NK-92 treated with Interleukin-12 subunit alpha and Interleukin-12 subunit beta, amount 100 ng/mL, for 24 hours (cell line): ENCODE results near the gene TBX20.

Experiments
- DNase-seq: peaks from one replicate; lab custom pipeline; 2025; lab: John Stamatoyannopoulos, UW

The TBX20 gene, protein sequence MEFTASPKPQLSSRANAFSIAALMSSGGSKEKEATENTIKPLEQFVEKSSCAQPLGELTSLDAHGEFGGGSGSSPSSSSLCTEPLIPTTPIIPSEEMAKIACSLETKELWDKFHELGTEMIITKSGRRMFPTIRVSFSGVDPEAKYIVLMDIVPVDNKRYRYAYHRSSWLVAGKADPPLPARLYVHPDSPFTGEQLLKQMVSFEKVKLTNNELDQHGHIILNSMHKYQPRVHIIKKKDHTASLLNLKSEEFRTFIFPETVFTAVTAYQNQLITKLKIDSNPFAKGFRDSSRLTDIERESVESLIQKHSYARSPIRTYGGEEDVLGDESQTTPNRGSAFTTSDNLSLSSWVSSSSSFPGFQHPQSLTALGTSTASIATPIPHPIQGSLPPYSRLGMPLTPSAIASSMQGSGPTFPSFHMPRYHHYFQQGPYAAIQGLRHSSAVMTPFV

DNA sequence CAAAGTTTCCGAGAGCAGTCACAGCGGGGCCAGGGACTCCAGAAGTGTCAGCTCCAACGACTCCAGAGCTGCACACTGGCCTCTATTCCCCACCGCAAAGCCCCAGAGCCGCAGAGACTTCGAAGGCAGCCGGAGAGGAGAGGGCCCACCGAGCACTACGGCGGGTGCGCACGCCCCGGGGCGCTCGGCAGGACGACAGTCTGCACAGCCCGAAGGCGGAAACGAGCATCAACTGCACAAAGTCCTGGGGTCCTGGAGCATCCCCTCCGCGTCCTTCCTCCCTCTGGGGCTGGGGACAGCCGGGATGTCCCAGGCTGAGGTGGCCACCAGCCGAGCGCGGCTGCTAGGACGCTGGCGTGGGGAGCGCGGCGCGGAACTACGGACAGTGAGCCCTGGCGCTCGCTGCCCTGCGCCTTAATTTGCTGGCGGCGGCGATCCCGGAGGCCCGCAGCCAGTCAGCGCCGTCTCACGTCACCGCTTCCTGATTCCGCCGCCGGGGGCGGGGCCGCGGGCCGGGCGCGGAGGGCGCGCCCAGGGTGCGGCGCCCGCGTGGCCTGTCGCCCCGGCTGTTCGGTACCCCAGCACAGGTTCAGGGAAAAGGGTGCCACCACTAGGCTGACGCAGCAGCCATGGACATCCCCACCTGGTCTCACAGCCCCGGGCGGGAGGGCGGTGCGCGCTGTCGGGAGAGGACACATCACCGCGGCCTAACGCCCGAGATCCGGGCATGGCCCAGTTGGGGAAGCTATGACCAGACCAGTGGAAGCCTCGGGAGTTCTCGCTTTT lies at the start of gene TBX20:
Gene TBX20, minus strand, starts transcription at position 391 of the 786 bp plus-strand sequence. CDS start 480 bp downstream, outside the sequence.
- DNase-seq, result no peak

DNA sequence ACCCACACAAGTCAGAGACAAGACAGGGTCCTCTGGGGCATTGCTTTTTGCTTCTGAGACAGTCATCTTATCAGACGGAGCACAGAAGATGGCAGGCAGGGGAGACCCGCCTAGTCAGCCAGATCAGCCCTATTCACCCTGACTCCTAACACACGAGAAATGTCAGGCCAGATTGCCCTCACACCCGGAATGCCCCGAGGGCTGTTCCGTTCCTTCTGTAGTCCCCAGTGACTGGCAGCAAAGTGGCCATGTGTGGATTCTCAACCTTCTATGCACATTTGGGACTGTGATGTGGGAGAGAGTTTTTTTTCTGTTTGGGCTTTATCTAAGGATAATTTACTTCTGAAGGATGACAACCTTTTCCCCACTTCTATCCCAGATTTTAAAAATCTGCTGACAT lies 35.5 kb upstream of the TBX20 start:
- no peak for DNase-seq

DNA sequence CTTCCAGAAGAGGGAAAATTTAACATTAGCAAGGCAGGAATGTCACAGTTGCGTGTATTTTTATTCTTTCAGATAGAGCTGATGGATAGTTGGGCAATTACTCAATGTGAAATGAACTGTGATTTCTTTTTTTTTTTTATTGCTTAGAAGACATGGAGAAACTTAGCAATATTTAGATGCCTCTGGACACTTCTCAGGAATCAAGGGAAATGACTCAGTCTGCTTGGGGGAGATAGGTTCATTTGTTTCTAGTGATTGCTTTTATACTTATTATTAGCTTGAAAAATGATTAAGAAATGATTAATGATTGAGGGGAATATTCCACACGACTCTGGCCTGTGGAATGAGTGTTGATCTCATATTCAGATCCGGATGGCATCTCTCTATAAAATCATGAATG lies 33.1 kb upstream of the TBX20 start:
- no peak for DNase-seq

DNA sequence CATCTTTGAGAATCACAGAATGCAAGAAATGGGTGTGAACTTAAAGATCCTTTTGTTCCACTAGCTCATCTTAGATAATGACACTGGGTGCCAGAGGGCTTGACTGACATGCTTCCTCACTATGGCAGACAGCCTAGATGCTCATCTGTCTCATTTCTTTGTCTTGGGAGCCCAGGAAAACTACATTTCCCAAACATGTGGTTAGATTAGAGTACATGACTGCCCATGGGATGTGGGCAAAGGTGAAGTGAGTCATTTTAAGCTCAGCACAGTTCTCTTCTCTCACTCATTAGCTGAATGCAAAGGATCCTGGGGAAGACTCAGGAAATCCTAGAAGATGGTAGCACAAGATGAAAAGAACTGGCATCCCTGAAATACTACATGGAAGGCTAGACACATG lies 32.5 kb upstream of the TBX20 start:
- DNase-seq, result no peak

DNA sequence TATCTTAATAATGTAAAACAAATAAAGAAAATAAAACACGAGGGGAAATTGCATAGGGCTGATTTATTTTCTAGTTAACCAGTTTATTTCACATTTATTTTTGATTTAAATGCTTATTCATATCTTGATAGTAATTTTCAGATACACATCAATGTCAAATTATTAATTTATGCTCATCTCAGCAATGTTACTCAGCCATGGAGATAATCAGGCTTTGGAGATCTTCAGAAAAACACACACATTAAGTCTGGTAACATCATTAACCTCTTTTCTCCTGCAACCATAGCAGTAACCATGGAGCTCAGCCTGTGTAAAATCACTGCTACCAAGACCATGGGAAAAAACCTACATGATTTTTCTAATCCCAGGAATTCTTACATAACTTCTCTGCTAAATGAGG lies 31.9 kb upstream of the TBX20 start:
- DNase-seq, result no peak

DNA sequence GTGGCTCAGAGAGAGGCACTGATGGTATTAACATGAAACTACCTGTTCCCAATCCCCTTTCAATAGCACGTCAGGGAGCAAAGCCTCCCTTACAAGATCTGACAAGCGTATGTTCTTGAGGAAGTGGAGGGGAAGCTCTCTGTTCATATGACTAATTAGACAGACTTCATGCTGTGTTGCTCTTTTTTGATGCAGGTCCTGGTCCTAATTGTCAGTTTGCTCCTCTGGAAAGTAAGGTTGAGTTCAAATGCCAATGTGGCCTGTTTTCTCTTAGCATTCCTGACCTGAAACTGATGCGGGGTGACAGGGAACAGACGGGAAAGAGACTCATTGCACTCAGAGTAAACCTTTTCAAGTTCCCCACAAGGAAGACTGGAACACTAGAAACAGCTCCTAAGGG lies 27.0 kb upstream of the TBX20 start:
- no peak for DNase-seq

DNA sequence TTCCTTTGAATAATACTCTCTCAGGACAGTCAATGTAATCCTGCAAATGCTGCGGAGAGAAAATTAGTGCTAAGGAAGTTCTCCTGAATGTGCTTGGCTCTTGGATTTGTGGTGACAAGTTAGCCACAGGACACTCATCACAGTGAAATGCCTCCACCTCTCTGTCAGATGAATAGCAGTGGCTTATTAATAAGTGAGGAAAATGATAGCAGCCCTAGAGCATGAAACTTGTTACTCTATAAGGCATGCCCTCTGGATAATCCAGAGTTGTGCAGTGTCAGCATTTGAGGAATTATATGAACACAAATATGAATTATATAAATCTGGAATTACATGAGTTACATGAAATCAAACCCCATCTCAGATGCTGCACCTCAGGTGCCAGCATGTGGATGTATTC lies 23.5 kb upstream of the TBX20 start:
- no peak for DNase-seq

DNA sequence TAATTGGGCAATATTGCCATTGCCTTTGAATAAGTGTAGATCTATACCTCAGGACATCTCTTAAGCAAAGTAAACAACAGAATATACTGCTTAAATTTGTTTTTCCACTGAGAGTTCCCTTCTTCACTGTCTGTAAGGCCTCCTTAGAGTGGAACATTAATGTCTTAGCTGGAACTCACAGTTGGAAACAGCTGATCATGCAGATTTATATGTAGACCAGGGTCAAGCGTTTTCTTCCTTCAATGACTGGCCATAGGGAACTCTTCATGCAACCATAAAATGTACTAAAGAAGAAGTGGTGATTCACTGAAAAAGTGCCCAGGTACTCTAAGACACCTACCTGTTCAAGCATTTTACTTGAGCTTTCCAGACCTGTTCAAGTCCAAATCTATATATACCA lies 18.3 kb upstream of the TBX20 start:
- no peak for DNase-seq

DNA sequence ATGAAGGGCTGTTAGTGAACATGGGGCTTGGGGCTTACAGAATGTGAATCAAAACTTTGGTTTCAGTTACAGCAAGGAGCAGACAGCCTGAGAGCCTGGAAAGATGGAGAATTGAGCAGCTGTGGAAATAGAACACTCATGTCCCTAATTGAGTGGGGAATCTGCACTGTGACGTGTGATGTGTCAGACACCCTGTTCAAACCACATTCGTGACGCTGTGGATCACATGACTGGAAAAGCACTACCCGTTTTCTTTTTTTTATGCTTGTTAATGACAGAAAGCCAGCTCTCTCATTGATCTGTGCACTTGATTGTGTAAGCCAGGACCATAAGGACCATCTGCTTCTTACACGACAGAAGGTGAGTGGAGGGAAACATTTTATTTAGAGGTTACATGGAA lies 15.1 kb upstream of the TBX20 start:
- DNase-seq, result no peak

DNA sequence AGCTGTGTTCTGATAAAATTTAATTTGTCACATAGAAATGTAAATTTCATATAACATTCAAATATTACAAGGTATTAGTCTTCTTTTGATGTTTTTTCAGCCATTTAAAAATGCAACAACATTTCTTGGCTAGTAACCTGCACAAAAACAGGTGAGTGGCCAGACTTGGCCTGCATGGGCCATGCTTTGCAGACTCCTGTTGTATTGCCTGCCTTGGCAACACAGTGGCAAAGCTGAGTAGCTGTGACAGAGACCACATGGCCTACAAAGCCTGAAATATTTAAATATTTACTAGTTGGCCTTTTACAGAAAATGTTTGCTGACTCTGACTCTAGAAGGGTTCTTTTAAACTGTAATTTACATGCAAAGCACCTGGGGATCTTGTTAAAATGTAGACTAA lies 13.5 kb upstream of the TBX20 start:
- no peak for DNase-seq

DNA sequence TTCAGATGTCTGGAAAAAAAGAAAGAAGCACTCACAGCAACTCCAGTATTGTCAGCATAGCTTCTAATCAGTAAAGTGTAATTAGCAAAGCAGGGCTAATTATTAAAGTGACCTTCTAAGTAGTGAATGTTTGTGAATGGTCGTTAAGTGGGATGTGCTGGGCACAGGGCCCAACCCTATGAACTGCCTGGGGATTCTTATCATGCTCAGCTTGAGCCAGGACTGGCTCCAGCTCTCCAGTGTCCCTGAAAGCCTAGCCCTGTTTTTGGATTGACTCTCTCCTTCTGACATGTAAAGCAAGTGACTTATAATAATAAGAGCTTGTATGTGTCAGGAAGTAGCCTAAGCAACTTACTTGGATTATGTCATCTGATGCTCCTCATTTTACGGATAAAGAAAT lies 9.5 kb upstream of the TBX20 start:
- no peak for DNase-seq

DNA sequence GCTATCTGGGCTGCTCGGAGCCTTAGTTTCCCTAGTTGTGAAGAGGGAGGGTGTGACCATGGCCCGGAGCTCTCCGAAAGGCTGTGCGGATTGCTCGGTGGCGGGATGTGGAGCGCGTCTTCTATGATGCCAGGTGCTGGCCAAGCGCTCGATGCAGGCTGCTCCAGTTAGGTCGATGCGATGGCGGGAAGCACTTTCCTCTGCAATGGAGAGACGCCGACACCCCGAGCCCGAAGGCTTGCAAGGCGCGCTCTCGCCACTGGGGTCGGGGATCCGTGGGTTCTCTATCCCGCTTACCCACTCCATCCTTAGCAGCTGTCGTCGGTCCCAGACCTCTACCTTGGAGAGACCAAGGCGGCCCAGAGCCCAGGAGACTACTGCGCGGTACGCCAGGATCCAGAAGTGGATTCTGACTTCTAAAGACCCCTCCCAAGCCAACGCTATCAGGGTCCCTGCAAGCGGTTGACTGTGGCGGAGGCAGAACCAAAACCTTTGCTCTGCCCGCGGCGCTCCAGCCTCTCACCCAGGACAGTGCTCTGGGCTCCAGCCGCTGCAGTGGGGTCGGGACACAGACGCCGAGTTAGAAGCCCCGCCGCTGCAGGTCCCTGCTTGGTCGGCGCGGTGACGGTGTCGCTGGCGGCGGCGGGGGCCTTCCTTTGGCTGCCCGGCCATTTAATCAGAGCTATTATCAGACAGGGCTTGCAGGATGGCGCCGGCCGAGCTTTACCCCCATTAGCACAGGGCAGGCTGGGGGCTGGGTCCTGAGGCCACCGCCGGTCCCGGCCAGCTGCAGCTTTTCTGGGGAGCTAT lies 7.8 kb upstream of the TBX20 start:
- DNase-seq, result no peak

DNA sequence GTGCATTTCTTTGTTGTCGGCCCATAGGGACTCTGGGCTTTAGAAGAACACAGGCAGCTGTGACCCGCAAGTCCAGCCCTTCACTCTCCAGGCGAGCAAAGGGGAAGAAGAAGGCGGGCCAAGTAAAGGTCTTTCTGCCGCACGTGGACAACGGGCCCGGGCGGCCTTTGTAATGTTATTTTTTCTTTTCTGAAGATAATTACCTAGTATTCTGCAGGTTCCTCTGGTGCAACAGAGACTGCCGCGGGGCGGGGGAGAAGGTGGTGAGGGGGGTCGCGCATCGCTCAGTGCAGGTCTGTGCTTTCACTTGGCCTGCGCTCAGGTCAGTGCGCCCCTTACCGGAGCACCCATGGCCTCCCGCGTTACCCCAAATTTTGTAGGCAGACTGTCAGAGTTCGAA lies 7.1 kb upstream of the TBX20 start:
- no peak for DNase-seq

DNA sequence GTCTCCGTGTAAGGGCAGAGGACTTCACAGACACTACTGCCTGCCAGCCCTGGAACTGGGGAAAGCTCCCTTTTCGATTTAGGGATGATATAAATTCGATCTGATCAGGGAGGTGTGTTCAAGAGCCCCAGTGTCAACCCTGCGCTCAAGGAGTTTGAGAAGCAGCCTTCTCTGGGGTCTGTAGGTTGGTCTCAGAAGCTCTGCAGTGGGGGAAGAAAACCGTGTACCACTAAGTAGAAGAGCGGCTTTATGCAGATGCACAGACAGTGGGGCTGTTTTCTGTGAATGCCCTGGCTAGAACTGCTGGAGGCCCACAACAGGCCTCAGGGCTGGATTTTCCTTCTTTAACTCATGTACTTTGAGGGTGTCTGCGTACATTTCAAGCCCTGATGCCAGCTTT lies 6.3 kb upstream of the TBX20 start:
- no peak for DNase-seq

DNA sequence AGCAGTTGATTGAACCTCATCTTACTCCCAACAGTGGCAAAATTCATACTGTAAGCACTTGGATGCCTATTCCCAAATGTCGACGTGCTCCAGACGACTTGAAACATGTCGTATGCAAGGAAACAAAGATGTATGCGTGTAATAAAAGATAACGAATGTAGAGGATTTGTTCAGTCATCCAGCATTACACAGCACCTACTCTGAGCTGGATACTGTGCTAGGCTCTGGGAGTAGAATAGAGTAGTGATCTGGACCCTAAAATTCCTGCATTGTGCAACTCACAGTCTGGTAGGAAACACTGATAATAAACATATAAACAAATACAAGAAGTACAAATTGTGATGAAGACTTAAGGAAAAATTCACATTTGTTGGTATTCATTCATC lies 5.6 kb upstream of the TBX20 start:
- DNase-seq, result no peak

DNA sequence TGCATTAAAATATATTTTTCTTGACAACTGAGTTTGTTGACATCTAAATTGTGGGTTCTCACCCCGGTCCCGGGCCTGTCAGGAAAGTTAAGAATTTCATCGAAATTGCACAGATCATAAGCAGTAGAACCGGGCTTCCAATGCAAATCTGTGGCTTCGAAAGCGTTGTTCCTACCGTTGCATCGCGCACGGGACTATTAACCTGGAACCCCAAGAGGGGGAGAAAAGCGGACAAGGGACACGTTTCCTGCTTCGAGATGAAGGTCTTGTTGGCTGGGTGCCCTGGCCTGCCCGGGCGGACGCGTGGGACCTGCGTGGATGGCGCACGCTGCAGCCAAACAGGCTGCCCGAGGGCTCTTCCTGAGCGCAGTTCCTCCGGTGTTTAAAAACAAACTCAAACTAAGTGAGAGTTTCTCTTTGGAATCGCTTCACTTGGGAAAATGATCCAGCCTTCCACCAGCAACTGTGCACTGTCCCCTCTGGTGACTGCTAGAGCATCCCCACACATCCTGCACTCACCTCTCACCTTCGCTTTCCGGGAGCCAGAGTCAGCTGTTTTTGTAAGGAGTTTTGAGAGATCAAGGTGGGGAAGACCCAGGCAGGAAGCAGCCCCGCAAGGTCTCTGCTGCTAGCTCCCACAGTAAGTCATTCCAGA lies 5.1 kb upstream of the TBX20 start:
- DNase-seq, result no peak

DNA sequence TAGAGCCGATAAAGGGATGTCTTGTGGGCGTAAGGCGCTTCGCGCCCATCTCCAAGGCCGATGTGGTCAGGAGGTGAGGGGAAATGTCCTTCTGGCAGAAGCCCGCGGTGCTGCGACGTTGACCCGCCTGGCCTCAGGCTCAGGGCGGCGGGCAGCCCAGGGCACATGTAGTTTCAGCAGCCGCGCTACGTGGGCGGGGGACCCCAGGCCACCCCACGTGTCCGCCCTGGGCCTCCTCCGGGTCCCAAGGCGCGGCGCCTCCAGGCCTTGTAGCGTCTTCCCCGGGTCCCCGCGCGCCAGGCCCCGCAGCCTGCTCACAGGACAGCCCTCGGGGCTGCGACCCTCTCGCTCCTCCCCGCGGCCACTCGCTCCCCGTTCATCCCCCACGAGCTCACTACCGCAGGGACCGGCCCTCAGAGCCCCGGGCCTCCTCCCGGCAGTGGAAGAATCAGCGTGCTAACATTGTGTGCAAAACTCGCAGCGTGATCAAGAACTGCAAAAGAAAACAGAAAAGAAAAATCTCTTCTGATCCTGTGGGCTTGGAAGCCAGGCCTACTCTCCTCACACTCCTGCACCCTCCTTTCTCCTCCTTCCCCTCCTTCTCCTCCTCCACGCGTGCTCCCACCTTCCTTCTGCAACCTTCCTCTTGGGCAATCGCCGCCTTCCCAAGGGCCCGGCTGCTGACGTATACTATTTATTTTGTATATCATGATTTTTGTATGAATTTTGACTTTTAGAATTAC lies 4.4 kb upstream of the TBX20 start:
- DNase-seq, result no peak

DNA sequence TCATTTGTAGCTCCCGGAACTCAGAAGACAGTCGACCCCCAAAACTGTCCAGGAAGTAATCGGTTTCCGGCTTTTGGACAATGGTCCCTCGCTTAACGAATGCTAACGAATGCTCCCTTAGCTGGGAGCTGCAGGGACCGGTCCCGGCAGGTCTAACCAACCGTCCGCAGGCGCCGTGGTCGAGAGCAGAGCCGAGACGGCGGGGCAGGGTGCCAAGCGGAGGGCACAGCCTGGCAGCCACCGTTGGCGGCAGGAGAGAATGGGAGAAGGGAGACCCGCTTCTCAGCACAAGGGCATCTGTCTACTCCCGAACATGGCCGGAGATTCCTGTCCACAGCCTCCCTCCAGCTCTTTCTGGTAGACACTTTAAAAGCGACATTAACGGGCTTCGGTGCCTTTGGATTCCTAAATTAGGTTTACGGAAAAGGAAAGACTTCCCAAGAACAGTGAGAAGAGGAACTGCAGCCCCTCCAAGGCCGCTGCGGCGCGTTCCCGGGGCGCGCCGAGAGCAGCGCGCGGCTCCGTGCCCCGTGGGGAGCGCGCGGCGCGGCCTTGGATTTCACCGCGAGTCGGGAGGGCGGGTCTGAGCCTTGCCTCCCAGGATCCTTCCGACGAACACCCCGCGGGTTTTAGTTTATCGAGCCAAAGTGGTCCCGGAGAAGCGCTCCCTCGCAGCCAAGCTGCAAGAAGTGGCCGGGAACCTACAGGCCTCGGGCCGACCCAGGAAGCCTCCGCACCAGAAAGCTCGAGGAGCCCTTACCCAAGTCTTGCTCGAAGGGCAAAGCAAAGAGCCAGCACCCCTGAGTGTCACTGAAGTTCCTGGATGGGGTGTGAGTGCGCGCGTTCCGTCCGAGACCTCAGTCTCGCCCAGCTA lies 3.6 kb upstream of the TBX20 start:
- no peak for DNase-seq

DNA sequence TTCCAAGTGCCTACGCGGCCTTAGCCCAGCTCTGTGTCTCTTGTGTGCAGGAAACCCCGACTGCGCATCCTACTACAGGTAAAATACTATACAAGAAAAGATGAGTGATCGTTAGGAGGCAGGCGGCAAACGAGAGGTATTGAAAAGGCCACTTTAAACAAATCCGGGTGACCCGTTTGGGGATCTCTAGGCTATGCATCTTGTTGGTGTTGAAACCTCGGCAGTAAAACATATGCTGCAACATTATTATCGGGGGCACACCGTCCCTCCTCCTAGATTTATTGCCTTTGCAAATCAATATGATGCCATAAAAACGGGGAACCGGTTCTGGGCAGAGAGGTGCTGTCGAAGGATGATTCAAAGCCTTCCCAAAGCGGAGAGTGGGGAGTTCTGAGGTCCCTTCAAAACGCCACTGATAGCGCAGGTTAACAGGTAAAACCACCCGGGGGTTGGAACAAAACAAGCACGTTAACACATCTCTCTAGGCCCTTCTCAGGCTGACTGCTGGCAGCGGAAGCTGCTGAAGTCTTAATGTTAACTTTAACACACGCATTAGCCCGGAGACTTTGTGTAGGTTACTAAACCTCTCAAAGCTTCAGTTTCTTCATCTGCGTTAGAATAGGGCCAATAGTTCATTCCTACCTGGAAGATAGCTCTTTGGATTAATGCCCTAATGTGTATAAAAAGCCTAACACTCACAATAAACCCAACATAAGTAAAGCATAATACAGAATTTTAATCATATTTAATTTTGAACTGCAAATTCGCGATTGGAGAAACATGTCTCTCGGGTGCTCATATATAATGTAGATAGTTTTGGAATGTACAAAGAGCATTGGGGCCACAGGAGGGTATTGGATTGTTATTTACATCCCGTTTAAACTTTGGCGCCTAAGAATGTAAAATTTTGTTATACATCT lies 2.6 kb upstream of the TBX20 start:
- no peak for DNase-seq
